MCF 10A (cell line): ENCODE data around the gene HACL1. TPM values are rescaled to one million over a fixed set of nuclear protein-coding genes. Genes with fewer than 3 reads are reported as not detected.

ENCODE experiments used
- BruUV-seq: library from RNA; stranded (reverse); fragments of 400-500 nt; replicated peaks from 2 replicates; lab custom pipeline; 2021; lab: Mats Ljungman, UMichigan
- CTCF ChIA-PET: fragments of 300-600 bp; sonication (Branson Sonifier 250); formaldehyde crosslinking; extraction: SDS; loops from one replicate; lab custom pipeline; 2021; ENCODE audit warnings: antibody characterized with exemption, inconsistent platforms; lab: Yijun Ruan, JAX
- POLR2A ChIA-PET: fragments of 300-600, 350-650 bp; sonication (Branson Sonifier 250); formaldehyde crosslinking; extraction: SDS; loops from one replicate; lab custom pipeline; 2020; ENCODE audit warnings: antibody characterized with exemption, inconsistent platforms; lab: Yijun Ruan, JAX
- DNase-seq: peaks from one replicate; pipeline ENCODE4 v3.0.0-alpha.2; 2018; ENCODE audit not compliant: unreplicated experiment
- H3K27ac Mint-ChIP-seq: one replicate; pipeline ENCODE4 v1.8.0; 2022; ENCODE audit warnings: mild to moderate bottlenecking, low read depth, mixed read lengths; ENCODE audit not compliant: unreplicated experiment
- H3K27me3 Mint-ChIP-seq: one replicate; pipeline ENCODE4 v1.8.0; 2022; ENCODE audit warnings: mixed read lengths; ENCODE audit not compliant: insufficient read depth, unreplicated experiment
- H3K36me3 Mint-ChIP-seq: one replicate; pipeline ENCODE4 v1.8.0; 2022; ENCODE audit warnings: mild to moderate bottlenecking, moderate library complexity, mixed read lengths; ENCODE audit not compliant: insufficient read depth, unreplicated experiment
- H3K4me1 Mint-ChIP-seq: one replicate; pipeline ENCODE4 v1.8.0; 2022; ENCODE audit warnings: mixed read lengths; ENCODE audit not compliant: insufficient read depth, unreplicated experiment
- H3K4me3 Mint-ChIP-seq: one replicate; pipeline ENCODE4 v1.8.0; 2022; ENCODE audit warnings: mild to moderate bottlenecking, moderate library complexity, mixed read lengths; ENCODE audit not compliant: unreplicated experiment
- H3K9me3 Mint-ChIP-seq: one replicate; pipeline ENCODE4 v1.8.0; 2022; ENCODE audit warnings: mixed read lengths; ENCODE audit not compliant: unreplicated experiment
- intact Hi-C: fragments of 100-400 bp; cut with micrococcal nuclease; formaldehyde crosslinking; loops from 2 replicates; pipeline ENCODE4 v1.14.1; 2022
- total RNA-seq: library from RNA; stranded (reverse); gene quantifications from 2 replicates; pipeline ENCODE4 v1.2.3, GENCODE V29; 2022
- TF ChIP-seq, protein P1 (sequence below): fragments of 200-600 bp; IDR thresholded peaks from one replicate; pipeline ENCODE4 v1.8.0; 2022; ENCODE audit warnings: antibody characterized with exemption, mild to moderate bottlenecking; ENCODE audit not compliant: unreplicated experiment

Gene HACL1
- total RNA-seq, 1 experiment from 2014 or later, result 19.6 TPM

DNA sequence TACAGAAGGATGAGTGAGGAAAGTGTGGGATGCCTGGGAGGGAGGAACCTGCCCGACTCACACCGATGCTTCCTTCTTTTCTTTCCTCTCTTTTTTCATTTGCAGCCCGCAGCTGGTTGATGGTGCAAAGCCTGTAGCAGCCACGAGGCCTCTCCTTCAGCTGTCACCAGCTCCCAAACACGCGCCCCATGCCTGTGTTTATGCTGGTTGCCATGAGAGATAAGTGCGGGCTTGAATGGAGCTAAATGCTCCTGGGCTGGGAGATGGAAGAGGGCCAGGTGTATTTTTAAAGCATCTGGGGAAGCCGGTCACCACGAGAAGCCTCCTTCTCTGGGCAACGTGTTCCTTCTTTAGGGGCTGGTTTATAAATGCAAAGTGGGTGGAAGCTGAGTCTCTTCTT, 89.2 kb downstream of the HACL1 start:
- POLR2A ChIA-PET, result no interaction called here
- no peak for DNase-seq
- no peaks in the 10 kb centered on the region for H3K4me1 Mint-ChIP-seq
- H3K27ac Mint-ChIP-seq, result no peak overlapping the region
- no peak overlapping the region for H3K4me3 Mint-ChIP-seq
- H3K36me3 Mint-ChIP-seq, result no peaks in the 10 kb centered on the region
- no TSS peak for BruUV-seq
- CTCF ChIA-PET, result interaction anchor here (0.6 to 0.7 kb wide), 2 partner anchors 38 to 244 kb away, joined by 3 read pairs; no protein-coding TSS in a partner anchor
- TF ChIP-seq, protein P1, sequence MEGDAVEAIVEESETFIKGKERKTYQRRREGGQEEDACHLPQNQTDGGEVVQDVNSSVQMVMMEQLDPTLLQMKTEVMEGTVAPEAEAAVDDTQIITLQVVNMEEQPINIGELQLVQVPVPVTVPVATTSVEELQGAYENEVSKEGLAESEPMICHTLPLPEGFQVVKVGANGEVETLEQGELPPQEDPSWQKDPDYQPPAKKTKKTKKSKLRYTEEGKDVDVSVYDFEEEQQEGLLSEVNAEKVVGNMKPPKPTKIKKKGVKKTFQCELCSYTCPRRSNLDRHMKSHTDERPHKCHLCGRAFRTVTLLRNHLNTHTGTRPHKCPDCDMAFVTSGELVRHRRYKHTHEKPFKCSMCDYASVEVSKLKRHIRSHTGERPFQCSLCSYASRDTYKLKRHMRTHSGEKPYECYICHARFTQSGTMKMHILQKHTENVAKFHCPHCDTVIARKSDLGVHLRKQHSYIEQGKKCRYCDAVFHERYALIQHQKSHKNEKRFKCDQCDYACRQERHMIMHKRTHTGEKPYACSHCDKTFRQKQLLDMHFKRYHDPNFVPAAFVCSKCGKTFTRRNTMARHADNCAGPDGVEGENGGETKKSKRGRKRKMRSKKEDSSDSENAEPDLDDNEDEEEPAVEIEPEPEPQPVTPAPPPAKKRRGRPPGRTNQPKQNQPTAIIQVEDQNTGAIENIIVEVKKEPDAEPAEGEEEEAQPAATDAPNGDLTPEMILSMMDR, result no peak
- H3K9me3 Mint-ChIP-seq, result no peaks in the 10 kb centered on the region
- H3K27me3 Mint-ChIP-seq, result no peaks in the 10 kb centered on the region
- intact Hi-C loops, result no loop called here

DNA sequence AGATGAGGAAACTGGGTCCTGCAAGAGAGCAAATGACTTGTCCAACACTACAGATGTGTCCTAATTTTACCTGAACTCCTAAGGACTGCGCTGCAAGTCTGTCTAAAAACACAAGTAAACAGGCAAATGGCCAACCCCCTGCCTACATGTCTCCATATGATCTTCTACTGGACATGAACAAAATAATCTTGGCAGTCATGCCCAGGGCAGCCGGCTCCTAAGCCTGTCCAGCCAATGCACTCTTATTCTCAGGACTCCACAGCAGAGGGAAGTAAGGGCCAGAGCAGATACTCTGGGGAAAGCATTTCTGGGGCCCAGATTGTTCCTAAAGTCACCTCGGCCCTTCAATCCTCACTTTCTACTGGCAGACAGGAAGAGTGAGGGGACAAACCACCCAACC, 90.2 kb downstream of the HACL1 start:
- TF ChIP-seq, protein P1, result no peak
- Mint-ChIP-seq H3K27me3 (no peaks in the 10 kb centered on the region), H3K4me1 (no peaks in the 10 kb centered on the region), H3K4me3 (no peak overlapping the region), H3K27ac (no peak overlapping the region), H3K9me3 (no peaks in the 10 kb centered on the region), H3K36me3 (no peaks in the 10 kb centered on the region)
- intact Hi-C loops, result no loop called here
- no TSS peak for BruUV-seq
- no peak for DNase-seq
- ChIA-PET POLR2A (no interaction called here), CTCF (no interaction called here)

Other genes starting within 250 kb of the HACL1 start
- gene METTL6, start 174.0 kb downstream of the HACL1 start, total RNA-seq, result 26.7 and 28.1 TPM in 2 replicates
- 28.3 and 29.8 TPM in 2 replicates for gene EAF1, start 174.0 kb downstream of the HACL1 start, total RNA-seq
- 0.44 and 1.4 TPM in 2 replicates for gene COLQ, start 79.9 kb downstream of the HACL1 start, total RNA-seq
- 5.9 and 7.2 TPM in 2 replicates for gene BTD, start 176 bp upstream of the HACL1 start, total RNA-seq
- 71.7 and 79.0 TPM in 2 replicates for gene ANKRD28, start 196.4 kb upstream of the HACL1 start, total RNA-seq